BLaER1 treated with 17β-estradiol and CSF1 and Interleukin-3, amounts not matched to agents 10 nM and 100 nM (cell line): Measurements from ENCODE around the gene IGSF23.

ENCODE experiments used
- H3K27ac ChIP-seq, 11 experiments: shearing (Covaris generic); formaldehyde crosslinking; 2 replicates each; pipeline ENCODE4 v1.8.1; 2022
- H3K27me3 ChIP-seq, 11 experiments: shearing (Covaris generic); formaldehyde crosslinking; 2 replicates each; pipeline ENCODE4 v1.8.1; 2022
- H3K36me3 ChIP-seq, 11 experiments: shearing (Covaris generic); formaldehyde crosslinking; 2 replicates each; pipeline ENCODE4 v1.8.1; 2022
- H3K4me1 ChIP-seq, 10 experiments: shearing (Covaris generic); formaldehyde crosslinking; 2 replicates each; pipeline ENCODE4 v1.8.1; 2022
- H3K4me2 ChIP-seq, 11 experiments: shearing (Covaris generic); formaldehyde crosslinking; 2 replicates each; pipeline ENCODE4 v1.8.1; 2022
- H3K4me3 ChIP-seq, 10 experiments: shearing (Covaris generic); formaldehyde crosslinking; 2 replicates each; pipeline ENCODE4 v1.8.1; 2022
- H3K9ac ChIP-seq, 11 experiments: shearing (Covaris generic); formaldehyde crosslinking; 2 replicates each; pipeline ENCODE4 v1.8.1; 2022
- H3K9me3 ChIP-seq, 11 experiments: shearing (Covaris generic); formaldehyde crosslinking; replicated peaks in 1 of 11; 2 replicates each; pipeline ENCODE4 v1.8.1; 2022
- H4K20me1 ChIP-seq, 11 experiments: shearing (Covaris generic); formaldehyde crosslinking; 2 replicates each; pipeline ENCODE4 v1.8.1; 2022
- Cebpa-rat ChIP-seq, 11 experiments: shearing (Covaris generic); IDR thresholded peaks; 2 replicates each; pipeline ENCODE4 v1.8.1; 2022

IGSF23 gene

DNA sequence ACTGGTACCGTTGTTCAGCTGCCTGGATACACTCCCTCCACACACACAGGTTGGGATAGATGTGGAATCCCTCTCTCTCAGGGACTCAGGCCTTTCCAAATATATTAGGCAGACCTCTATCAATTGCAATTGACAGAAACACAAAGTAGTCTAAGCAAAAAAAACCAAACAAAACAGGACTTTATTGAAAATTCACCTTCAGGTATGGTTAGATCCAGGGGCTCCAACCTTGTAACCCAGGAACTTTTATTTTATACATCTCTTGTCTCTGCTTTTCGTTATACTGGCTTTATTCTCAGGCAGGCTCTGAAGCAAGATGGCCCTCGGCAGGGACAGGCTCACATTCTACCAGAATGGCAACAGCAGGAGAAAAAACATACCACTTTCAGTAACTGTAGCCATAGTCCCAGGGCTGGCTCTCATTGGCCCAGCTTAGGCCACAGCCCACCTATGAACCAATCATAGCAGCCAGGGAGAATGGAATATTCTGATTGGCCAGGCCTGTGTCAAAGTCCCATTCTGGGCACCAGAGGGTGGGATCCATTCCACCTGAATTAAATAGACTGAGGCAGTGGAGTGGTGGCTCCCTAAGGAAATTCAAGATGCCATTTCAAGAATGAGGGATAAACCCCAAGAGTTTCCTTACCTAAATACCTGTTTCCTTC lies 44.8 kb downstream of the IGSF23 start:
- H3K36me3 ChIP-seq: peaks cover 0 to 77% (median 21%) of the 10 kb centered on the region in 11 experiments; a peak in 15 of 22 replicates
- no peak for TF ChIP-seq Cebpa-rat (IDR thresholded peaks at IDR 0.05)
- no peak overlapping the region for H3K9ac ChIP-seq
- H3K9me3 ChIP-seq: no peaks in the 10 kb centered on the region
- no peak overlapping the region for H3K27ac ChIP-seq
- H3K27me3 ChIP-seq: no peaks in the 10 kb centered on the region
- no peak overlapping the region for H3K4me2 ChIP-seq
- H4K20me1 ChIP-seq: peaks cover 0 to 7% (median 0%) of the 10 kb centered on the region in 11 experiments; a peak in 4 of 22 replicates
- peaks cover 5 to 25% (median 13%) of the 10 kb centered on the region in 10 experiments; a peak in 17 of 20 replicates for H3K4me1 ChIP-seq
- no peak overlapping the region for H3K4me3 ChIP-seq

DNA sequence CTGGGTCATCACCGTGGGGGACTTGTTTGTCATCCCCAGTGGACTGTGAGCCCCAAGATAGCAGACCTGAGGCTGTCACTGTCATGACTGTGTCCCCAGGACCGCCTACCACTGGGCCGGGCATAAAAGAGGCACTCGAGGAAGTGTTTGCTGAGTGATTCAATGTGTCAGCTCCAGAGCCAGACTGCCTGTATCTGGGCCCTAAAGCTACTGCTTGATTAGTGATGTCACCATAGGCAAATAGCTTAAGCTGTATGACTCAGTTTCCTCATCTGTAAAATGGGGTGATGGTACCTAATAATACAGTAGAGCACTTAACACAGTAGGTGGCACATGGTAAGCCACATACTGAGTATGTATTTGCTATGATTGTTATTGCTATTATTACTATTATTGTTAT lies 46.7 kb downstream of the IGSF23 start:
- no peaks in the 10 kb centered on the region for H3K9me3 ChIP-seq
- peaks cover 0 to 72% (median 19%) of the 10 kb centered on the region in 11 experiments; a peak in 14 of 22 replicates for H3K36me3 ChIP-seq
- no peaks in the 10 kb centered on the region; a peak in 2 of 22 replicates for H4K20me1 ChIP-seq
- no peak overlapping the region for H3K4me2 ChIP-seq
- no peak overlapping the region for H3K27ac ChIP-seq
- H3K4me3 ChIP-seq: no peak overlapping the region
- H3K4me1 ChIP-seq: peaks cover 0 to 7% (median under 1%) of the 10 kb centered on the region in 10 experiments; a peak in 7 of 20 replicates
- no peaks in the 10 kb centered on the region for H3K27me3 ChIP-seq
- H3K9ac ChIP-seq: no peak overlapping the region
- TF ChIP-seq Cebpa-rat (IDR thresholded peaks at IDR 0.05): no peak

DNA sequence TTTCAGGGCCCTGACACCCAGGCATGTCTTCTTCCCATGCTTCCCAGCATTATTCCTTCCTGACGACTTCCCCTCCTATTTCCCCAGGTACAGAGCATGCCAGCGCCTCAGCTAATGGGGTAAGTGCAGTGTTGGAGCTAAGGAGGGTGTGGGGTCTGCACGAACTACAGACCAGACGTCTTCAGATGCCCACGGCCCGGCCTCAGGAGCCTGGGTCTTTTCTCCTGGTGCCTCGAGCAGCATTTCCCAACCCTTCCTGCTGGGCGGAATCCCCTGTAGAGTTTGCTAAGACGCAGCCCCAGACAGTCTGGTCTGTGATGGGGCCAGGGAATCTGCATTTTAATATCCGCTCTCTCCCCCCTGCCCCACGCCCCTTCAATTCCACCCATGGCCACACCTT lies 47.8 kb downstream of the IGSF23 start:
- no peak for TF ChIP-seq Cebpa-rat (IDR thresholded peaks at IDR 0.05)
- Histone ChIP-seq H3K4me1 (peaks cover 0 to 7% (median 0%) of the 10 kb centered on the region in 10 experiments; a peak in 5 of 20 replicates), H3K9me3 (no peaks in the 10 kb centered on the region), H3K27me3 (no peaks in the 10 kb centered on the region), H3K27ac (no peak overlapping the region), H3K4me2 (no peak overlapping the region), H3K36me3 (peaks cover 0 to 62% (median 16%) of the 10 kb centered on the region in 11 experiments; a peak in 14 of 22 replicates), H3K9ac (no peak overlapping the region), H4K20me1 (no peaks in the 10 kb centered on the region; a peak in 2 of 22 replicates), H3K4me3 (no peak overlapping the region)

DNA sequence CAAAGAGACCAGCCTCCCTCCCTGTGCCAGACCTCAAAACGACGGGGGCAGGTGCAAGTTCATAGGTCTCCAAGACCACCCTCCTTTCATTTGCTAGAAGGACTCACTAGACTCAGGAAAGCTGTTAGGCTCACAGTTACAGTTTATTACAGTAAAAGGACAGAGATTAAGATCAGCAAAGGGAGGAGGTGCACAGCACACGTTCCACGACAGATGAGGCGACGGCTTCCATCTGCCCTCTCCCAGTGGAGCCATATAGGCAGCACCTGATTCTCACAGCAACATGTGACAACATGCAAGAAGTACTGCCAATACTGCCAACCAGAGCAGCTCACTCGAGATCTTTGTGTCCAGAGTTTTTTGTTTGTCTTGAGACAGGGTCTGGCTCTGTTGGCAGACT lies 48.5 kb downstream of the IGSF23 start:
- Histone ChIP-seq H3K27ac (no peak overlapping the region), H3K9ac (no peak overlapping the region), H3K9me3 (no peaks in the 10 kb centered on the region), H3K36me3 (peaks cover 0 to 57% (median 16%) of the 10 kb centered on the region in 11 experiments; a peak in 14 of 22 replicates), H3K4me1 (peaks cover 0 to 7% (median 0%) of the 10 kb centered on the region in 10 experiments; a peak in 5 of 20 replicates), H3K4me3 (no peak overlapping the region), H3K27me3 (no peaks in the 10 kb centered on the region), H4K20me1 (no peaks in the 10 kb centered on the region; a peak in 2 of 22 replicates), H3K4me2 (no peak overlapping the region)
- TF ChIP-seq Cebpa-rat (IDR thresholded peaks at IDR 0.05): no peak

DNA sequence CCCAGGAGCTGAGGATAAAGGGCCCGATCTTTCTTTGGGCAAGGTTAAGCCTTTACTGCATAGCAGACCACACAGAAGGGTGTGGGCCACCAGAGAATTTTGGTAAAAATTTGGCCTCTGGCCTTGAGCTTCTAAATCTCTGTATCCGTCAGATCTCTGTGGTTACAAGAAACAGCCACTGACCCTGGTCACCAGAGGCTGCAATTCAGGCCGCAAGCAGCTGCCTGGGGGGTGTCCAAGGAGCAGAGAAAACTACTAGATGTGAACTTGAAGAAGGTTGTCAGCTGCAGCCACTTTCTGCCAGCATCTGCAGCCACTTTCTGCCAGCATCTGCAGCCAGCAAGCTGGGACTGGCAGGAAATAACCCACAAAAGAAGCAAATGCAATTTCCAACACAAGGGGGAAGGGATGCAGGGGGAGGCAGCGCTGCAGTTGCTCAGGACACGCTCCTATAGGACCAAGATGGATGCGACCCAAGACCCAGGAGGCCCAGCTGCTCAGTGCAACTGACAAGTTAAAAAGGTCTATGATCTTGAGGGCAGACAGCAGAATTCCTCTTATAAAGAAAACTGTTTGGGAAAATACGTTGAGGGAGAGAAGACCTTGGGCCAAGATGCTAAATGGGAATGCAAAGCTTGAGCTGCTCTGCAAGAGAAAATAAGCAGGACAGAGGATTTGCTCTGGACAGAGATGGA lies 49.5 kb downstream of the IGSF23 start:
- H3K4me1 ChIP-seq: no peaks in the 10 kb centered on the region
- H3K27ac ChIP-seq: no peak overlapping the region
- peaks cover 0 to 54% (median 13%) of the 10 kb centered on the region in 11 experiments; a peak in 14 of 22 replicates for H3K36me3 ChIP-seq
- H3K9ac ChIP-seq: no peak overlapping the region
- no peak overlapping the region for H3K4me3 ChIP-seq
- H3K27me3 ChIP-seq: no peaks in the 10 kb centered on the region
- no peak for TF ChIP-seq Cebpa-rat (IDR thresholded peaks at IDR 0.05)
- H3K4me2 ChIP-seq: no peak overlapping the region
- H3K9me3 ChIP-seq: no peaks in the 10 kb centered on the region
- H4K20me1 ChIP-seq: no peaks in the 10 kb centered on the region

DNA sequence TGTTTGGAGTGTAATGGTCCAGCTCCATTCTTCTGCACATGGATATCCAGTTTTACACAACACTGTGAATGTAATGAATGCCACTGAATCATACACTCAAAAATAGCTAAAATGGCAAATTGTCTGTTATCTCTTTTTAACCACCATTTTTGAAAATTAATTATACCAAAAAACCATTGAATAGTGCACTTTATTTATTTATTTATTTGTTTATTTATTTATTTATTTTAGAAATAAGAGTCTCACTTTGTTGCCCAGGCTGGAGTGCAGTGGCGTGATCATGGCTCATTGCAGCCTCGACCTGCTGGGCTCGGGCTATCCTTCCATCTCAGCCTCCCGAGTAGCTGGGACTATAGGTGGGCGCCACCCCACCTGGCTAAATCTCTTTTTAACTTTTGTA lies 50.6 kb downstream of the IGSF23 start:
- TF ChIP-seq Cebpa-rat (IDR thresholded peaks at IDR 0.05): no peak
- peaks cover 0 to 43% (median 6%) of the 10 kb centered on the region in 11 experiments; a peak in 11 of 22 replicates for H3K36me3 ChIP-seq

DNA sequence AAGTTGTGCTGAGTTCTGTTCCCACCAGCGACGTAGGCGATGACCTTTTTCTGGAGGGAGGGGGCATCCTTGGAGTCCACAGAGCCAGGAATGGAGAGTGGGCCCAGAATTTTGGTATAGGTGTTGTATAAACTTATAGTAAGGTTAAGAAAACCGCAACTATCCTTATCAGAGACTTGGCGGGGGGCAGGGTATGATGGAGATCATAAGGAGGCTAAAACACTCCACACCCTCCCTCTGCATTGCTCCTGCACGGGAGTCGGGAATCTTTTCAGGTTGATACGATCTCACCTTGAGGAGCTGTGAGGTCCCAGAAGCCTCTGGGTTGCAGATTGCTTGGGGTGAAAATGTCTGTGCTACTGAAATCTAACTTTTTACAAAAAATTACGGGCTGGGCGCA lies 51.6 kb downstream of the IGSF23 start:
- Histone ChIP-seq H3K9me3 (no peaks in the 10 kb centered on the region), H3K36me3 (peaks cover 0 to 33% (median 6%) of the 10 kb centered on the region in 11 experiments; a peak in 8 of 22 replicates), H3K4me2 (no peak overlapping the region), H3K4me1 (no peaks in the 10 kb centered on the region), H3K27me3 (no peaks in the 10 kb centered on the region), H4K20me1 (no peaks in the 10 kb centered on the region), H3K27ac (no peak overlapping the region), H3K9ac (no peak overlapping the region), H3K4me3 (no peak overlapping the region)
- TF ChIP-seq Cebpa-rat (IDR thresholded peaks at IDR 0.05): no peak

More for the DNA sequence above, 50.6 kb downstream of the IGSF23 start:
- Histone ChIP-seq H3K4me2 (no peak overlapping the region), H3K4me3 (no peak overlapping the region), H3K9ac (no peak overlapping the region), H3K9me3 (no peaks in the 10 kb centered on the region), H4K20me1 (no peaks in the 10 kb centered on the region), H3K27me3 (no peaks in the 10 kb centered on the region), H3K4me1 (no peaks in the 10 kb centered on the region), H3K27ac (no peak overlapping the region)

DNA sequence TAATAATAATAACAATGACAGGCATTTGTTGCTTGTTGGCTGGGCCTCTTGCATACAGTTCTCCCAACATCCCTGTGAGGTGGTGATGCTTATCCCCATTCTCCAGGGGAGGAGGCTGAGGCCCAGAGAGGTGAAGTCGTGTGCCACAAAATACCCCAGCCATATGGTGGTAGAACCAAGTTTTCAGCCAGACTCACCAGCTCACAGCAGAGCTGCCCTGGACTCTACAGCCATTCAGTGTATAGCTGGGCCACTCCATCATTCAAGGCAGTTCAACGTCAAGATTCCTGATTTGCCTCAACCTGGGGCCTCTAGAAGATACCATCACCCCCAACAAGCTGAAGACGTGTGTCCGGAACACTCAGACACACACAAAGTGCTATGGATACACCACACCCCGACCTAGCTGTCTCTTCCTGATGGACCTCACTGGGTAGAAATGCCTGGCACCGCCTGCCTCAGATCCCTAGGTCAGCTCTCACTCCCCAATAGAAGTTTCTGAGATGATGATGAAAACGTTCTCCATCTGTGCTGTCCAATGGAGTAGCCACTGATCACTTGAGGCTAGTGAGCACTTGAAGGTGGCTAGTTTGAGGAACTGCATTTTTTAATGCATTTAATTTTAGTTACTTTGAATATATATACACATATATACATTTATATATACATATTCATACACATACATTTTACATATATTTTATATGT lies 53.6 kb downstream of the IGSF23 start:
- H3K27ac ChIP-seq: no peak overlapping the region
- H3K36me3 ChIP-seq: peaks cover 0 to 14% (median 0%) of the 10 kb centered on the region in 11 experiments; a peak in 4 of 22 replicates
- H3K4me1 ChIP-seq: no peaks in the 10 kb centered on the region
- H3K4me2 ChIP-seq: no peak overlapping the region
- no peak overlapping the region for H3K4me3 ChIP-seq
- H4K20me1 ChIP-seq: no peaks in the 10 kb centered on the region
- no peak for TF ChIP-seq Cebpa-rat (IDR thresholded peaks at IDR 0.05)
- H3K9me3 ChIP-seq: peaks cover 0 to 5% (median 0%) of the 10 kb centered on the region in 11 experiments; a peak in 3 of 22 replicates
- H3K9ac ChIP-seq: no peak overlapping the region
- H3K27me3 ChIP-seq: no peaks in the 10 kb centered on the region
